GM12874 (cell line): ENCODE measurements around the gene TBC1D2B.

Source experiments
- TF ChIP-seq, protein P1 (sequence below): IDR thresholded peaks from 2 replicates; pipeline ENCODE4 v1.5.1; 2011; ENCODE audit warnings: low read depth, mild to moderate bottlenecking, control low read depth, low read length, moderate library complexity; ENCODE audit not compliant: insufficient read depth

Gene TBC1D2B

DNA sequence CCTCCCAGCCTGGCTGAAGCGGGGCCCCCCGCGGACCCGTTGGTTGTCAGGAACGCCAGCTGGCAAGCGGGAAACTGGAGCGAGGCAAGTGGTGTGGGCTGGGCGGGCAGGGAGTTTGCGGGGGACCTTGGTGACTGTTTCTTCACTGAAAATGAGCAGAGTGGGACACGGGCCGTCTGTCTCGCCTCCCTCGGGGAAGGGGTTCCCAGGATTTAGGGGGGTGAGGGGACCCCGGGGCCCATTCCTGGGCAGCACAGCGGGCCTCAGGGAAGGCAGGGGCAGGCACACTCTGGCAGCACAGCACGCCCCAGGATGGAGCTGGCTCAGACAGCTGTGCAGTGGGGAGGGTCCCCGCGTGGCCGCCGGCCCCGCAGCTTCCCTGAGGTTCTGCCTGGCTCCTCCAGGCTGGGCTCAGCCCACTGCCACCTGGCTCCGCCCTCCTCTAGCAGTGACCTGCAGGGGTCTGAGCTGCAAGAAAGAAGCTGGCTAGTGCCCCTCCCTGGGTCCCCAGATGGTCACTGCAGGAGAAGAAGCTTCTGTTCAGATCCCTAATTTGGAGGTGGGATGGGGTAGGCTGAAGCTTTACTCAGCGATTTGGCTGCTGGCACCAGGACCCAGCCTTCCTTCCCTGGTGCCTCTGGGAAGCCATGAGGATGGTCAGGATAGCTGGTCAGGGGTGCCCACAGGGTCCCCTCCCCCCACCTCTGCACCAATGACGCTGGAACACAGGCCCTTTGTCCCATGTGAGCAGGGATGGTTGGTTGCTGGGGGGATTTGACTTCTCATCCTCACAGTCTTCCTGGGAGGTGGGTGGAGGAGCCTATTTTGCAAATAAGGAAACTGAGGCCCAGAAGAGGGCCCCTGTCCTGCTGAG, 90.4 kb downstream of the TBC1D2B start:
- TF ChIP-seq, protein P1, sequence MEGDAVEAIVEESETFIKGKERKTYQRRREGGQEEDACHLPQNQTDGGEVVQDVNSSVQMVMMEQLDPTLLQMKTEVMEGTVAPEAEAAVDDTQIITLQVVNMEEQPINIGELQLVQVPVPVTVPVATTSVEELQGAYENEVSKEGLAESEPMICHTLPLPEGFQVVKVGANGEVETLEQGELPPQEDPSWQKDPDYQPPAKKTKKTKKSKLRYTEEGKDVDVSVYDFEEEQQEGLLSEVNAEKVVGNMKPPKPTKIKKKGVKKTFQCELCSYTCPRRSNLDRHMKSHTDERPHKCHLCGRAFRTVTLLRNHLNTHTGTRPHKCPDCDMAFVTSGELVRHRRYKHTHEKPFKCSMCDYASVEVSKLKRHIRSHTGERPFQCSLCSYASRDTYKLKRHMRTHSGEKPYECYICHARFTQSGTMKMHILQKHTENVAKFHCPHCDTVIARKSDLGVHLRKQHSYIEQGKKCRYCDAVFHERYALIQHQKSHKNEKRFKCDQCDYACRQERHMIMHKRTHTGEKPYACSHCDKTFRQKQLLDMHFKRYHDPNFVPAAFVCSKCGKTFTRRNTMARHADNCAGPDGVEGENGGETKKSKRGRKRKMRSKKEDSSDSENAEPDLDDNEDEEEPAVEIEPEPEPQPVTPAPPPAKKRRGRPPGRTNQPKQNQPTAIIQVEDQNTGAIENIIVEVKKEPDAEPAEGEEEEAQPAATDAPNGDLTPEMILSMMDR, result no peak

DNA sequence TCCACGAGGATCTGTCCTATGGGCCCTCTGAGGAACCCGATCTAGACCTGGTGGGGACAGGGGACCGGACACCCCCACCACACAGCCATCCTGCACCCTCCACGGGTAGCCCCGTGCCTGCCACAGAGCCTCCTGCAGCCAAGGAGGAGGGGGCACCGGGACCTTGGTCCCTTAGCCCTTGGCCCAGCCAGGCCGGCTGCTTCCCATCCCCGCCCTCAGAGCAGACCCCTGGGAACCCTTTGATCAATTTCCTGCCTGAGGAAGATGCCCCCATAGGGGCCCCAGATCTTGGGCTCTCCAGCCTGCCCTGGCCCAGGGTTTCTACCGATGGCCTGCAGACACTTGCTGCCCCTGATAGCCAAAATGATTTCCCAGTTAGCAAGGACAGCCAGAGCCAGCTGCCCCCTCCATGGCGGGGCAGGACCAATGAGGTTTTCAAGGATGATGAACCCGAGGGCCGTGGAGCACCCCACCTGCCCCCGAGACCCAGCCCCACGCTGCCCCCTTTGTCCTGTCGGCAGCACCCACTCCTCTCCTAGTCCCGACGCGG, 91.5 kb downstream of the TBC1D2B start:
- TF ChIP-seq, protein P1, result no peak

DNA sequence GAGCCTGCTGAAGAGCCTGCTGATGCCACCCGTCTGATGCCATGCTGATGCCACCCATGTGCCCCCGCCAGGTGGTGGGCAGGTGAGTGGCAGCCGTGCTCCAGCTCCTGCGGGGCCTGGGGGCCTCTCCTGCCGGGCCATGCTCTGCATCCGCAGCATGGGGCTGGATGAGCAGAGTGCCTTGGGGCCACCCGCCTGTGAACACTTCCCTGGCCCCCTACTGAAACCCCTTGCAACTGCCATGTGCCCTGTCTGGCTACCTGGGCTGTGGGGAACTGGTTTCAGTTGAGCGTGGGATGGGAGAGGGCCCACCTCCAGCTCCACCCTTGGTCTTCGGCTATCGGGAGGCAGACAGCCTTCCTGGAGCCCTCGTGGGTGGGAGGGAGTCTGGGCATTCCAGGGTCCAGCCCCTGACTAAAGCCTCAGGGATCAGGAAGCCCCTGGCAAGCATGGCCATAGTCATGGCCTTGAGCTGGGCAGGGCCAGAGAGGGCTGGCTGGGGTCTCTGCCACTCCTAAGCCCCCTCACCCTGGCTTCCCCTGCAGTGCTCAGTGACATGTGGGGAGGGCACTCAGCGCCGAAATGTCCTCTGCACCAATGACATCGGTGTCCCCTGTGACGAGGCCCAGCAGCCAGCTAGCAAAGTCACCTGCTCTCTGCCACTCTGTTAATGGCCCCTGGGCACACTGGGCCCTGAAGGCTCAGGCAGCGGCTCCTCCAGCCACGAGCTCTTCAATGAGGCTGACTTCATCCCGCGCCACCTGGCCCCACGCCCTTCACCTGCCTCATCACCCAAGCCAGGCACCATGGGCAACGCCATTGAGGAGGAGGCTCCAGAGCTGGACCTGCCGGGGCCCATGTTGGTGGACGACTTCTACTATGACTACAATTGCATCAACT, 92.2 kb downstream of the TBC1D2B start:
- TF ChIP-seq, protein P1, result no peak

DNA sequence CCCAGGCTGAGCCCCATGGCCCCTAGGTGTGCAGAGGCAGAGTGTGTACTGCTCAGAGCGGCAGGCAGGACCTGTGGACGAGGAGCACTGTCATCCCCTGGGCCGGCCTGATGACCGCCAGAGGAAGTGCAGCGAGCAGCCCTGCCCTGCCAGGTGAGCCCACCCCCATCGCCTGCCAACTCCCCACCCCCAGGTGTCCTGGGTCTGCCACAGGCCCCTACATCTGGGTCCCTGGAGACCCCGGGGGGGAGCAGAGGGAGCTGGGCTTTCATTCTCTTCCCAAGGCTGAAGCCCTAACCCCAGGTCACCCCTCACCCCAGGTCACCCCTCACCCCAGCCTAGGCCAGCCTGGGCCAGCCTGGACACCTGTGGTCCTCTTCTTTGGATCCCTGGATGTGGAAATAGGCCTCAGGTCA, 93.1 kb downstream of the TBC1D2B start:
- TF ChIP-seq, protein P1, result no peak

DNA sequence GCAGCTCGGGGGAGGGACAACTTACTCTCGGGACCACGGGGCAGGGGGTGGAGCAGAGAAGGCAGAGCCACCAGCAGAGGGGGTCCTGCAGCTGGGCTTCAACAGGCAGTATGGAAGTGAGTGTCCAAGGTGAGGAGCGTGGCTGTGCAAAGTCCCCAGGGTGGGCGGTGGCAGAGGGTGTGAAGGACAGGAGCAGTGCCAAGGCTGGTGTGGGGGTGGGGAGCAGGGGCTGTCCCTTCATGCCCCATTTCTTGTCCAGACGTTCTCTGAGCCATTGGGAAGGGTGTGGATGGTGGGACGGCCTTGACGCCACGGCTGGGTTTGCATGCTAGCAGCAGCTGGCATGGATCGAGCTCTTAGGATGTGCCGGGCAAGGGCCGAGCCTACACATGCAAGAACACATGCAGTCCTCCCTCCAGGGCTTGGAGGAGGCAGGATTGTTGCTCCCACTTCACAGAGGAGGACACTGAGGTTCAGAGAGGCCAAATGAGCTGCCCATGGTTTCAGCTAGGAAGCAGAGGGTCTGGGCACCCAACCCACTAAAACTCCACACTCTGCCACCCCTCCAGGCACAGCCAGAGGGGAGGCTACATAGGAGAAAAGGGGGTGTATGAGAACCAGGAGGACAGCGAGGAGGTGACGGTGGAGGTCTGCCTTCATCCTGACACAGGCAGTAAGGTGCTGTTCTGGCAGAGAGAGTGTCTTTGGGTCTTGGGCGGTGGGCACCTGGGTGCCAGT, 93.6 kb downstream of the TBC1D2B start:
- TF ChIP-seq, protein P1, result 0 out of 2 replicates have a peak, but pooled peaks have one; percentile 3

DNA sequence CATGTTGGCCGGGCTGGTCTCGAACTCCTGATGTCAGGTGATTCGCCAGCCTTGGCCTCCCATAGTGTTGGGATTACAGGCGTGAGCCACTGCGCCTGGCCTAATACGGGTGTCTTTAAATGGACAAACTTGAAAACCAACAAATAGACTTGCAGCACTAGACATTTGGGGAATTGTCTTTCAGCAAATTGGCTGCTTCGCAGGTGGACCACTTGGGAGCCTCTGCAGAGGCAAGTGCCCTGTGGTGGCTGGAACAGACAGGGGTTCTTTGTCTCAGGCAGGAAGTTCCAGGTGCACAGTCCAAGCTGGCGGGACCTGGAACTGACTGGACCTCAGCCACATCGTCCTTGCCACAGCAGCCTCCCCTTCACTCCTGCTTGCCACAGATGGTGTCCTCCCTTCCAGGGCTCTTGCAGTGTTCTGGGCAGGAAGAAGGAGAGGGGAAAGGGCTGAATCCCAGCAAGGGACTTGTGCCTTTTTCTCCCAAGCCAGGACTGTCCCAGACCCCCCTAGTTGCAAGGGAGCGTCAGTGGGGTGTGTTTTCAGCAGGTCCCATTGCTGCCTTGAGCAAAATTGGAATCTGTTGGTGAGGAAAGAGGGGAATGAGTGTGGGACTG, 94.3 kb downstream of the TBC1D2B start:
- TF ChIP-seq, protein P1, result no peak
